A549 (cell line): ENCODE measurements around the gene TUNAR. TPM values are rescaled to one million over a fixed set of nuclear protein-coding genes. Genes with fewer than 3 reads are reported as not detected.

Experiments
- ATAC-seq, 2 experiments: fragments of 200-7000 bp in 1 of 2; fragments of >200 bp in 1 of 2; cut with Nextera tagmentation in 1 of 2; cut with Tn5 transposase in 1 of 2; 3 replicates each; pipeline versions ENCODE4 v1.8.0 to v1.9.1; 2018 to 2020; ENCODE audit warnings: mild to moderate bottlenecking in 1 of 2, moderate library complexity in 1 of 2
- CTCF ChIA-PET: fragments of 300-600 bp; sonication (Branson Sonifier 250); formaldehyde crosslinking; extraction: SDS; loops from one replicate; lab custom pipeline; 2021; ENCODE audit warnings: antibody characterized with exemption, inconsistent platforms; lab: Yijun Ruan, JAX
- POLR2A ChIA-PET: fragments of 350-600 bp; formaldehyde crosslinking; extraction: SDS; loops from one replicate; lab custom pipeline; 2021; ENCODE audit warnings: antibody characterized with exemption, inconsistent platforms; lab: Yijun Ruan, JAX
- DNase-seq, 2 experiments: peaks; one replicate each; pipeline versions ENCODE4 v3.0.0 to v3.0.0-alpha.2; 2011 to 2016; ENCODE audit warnings: low read depth in 1 of 2, low spot score in 1 of 2
- FAIRE-seq: peaks from 2 replicates; lab custom pipeline; 2011; peaks lifted over from hg19 to GRCh38; lab: Jason Lieb, UNC
- H3K27ac ChIP-seq, 2 experiments: fragments of >200 bp; sonication (Bioruptor Twin); formaldehyde crosslinking; 3 replicates each; pipeline ENCODE4 v1.5.1; 2016 to 2017
- H3K4me1 ChIP-seq: fragments of >200 bp; sonication (Bioruptor Twin); formaldehyde crosslinking; 3 replicates; pipeline ENCODE4 v1.6.1; 2016
- H3K4me2 ChIP-seq: fragments of >200 bp; sonication (Bioruptor Twin); formaldehyde crosslinking; 3 replicates; pipeline ENCODE4 v1.6.1; 2016
- H3K4me3 ChIP-seq: fragments of >200 bp; sonication (Bioruptor Twin); formaldehyde crosslinking; 3 replicates; pipeline ENCODE4 v1.5.1; 2016
- H3K9me3 ChIP-seq: fragments of >200 bp; sonication (Bioruptor Twin); formaldehyde crosslinking; 3 replicates; pipeline ENCODE4 v1.6.1; 2016
- BCL3 ChIP-seq: fragments of >200 bp; sonication (Bioruptor Twin); formaldehyde crosslinking; IDR thresholded peaks from 3 replicates; pipeline ENCODE4 v1.6.1; 2016
- CBX2 ChIP-seq: fragments of 200-600 bp; sonication (generic); IDR thresholded peaks from 2 replicates; pipeline ENCODE4 v1.6.1; 2016; ENCODE audit warnings: low read depth, mild to moderate bottlenecking, borderline replicate concordance
- CBX8 ChIP-seq: fragments of 200-600 bp; sonication (generic); IDR thresholded peaks from 2 replicates; pipeline ENCODE4 v1.6.1; 2016
- EHF ChIP-seq: fragments of 250-450 bp; sonication (Bioruptor Pico); IDR thresholded peaks from 2 replicates; pipeline ENCODE4 v1.5.0; 2020; ENCODE audit warnings: mild to moderate bottlenecking
- EHMT2 ChIP-seq: fragments of 200-600 bp; sonication (generic); IDR thresholded peaks from 2 replicates; pipeline ENCODE4 v1.6.1; 2016; ENCODE audit warnings: antibody characterized with exemption, low read depth, mild to moderate bottlenecking, moderate library complexity
- HDAC2 ChIP-seq: fragments of 200-600 bp; sonication (generic); IDR thresholded peaks from 2 replicates; pipeline ENCODE4 v1.6.1; 2016
- HES2 ChIP-seq: fragments of >200 bp; sonication (Bioruptor Twin); formaldehyde crosslinking; IDR thresholded peaks from 2 replicates; pipeline ENCODE4 v1.6.1; 2016
- HOXA7 ChIP-seq: fragments of 250-450 bp; sonication (Bioruptor Pico); IDR thresholded peaks from 2 replicates; pipeline ENCODE4 v1.5.0; 2020; ENCODE audit warnings: mild to moderate bottlenecking, moderate library complexity
- JUNB ChIP-seq: fragments of >200 bp; sonication (Bioruptor Twin); formaldehyde crosslinking; IDR thresholded peaks from 2 replicates; pipeline ENCODE4 v1.6.1; 2016
- KDM1A ChIP-seq: fragments of 200-600 bp; sonication (generic); IDR thresholded peaks from 2 replicates; pipeline ENCODE4 v1.6.1; 2016; ENCODE audit warnings: low read depth, mild to moderate bottlenecking
- MYC ChIP-seq: IDR thresholded peaks from 2 replicates; pipeline ENCODE4 v1.6.1; 2012; ENCODE audit warnings: mild to moderate bottlenecking, inconsistent platforms, low read length, improper control_type of control experiment, borderline replicate concordance
- POLR2A ChIP-seq: IDR thresholded peaks from 2 replicates; pipeline ENCODE4 v1.6.1; 2012; ENCODE audit warnings: mild to moderate bottlenecking, low read length
- POLR2AphosphoS2 ChIP-seq: conservative IDR thresholded peaks from 2 replicates; pipeline ENCODE4 v1.6.1; 2012; ENCODE audit warnings: low read length, improper control_type of control experiment, inconsistent platforms
- RCOR1 ChIP-seq: fragments of 150-350 bp; IDR thresholded peaks from 2 replicates; pipeline ENCODE4 v1.6.1; 2014; ENCODE audit warnings: antibody characterized with exemption, low read length, low read depth
- REST ChIP-seq: fragments of 200-600 bp; sonication (generic); IDR thresholded peaks from 2 replicates; pipeline ENCODE4 v1.6.1; 2016; ENCODE audit warnings: antibody characterized with exemption, mild to moderate bottlenecking, moderate library complexity
- RNF2 ChIP-seq: fragments of 200-600 bp; sonication (generic); IDR thresholded peaks from 2 replicates; pipeline ENCODE4 v1.6.1; 2016; ENCODE audit warnings: low read depth, mild to moderate bottlenecking, antibody characterized with exemption, moderate library complexity, borderline replicate concordance
- USF2 ChIP-seq: fragments of 450-650 bp; IDR thresholded peaks from 2 replicates; pipeline ENCODE4 v1.6.1; 2014; ENCODE audit warnings: antibody characterized with exemption
- ZC3H11A ChIP-seq: fragments of 450-650 bp; IDR thresholded peaks from 2 replicates; pipeline ENCODE4 v1.6.1; 2014; ENCODE audit warnings: antibody characterized with exemption, mild to moderate bottlenecking
- ZFP36 ChIP-seq: fragments of 450-650 bp; IDR thresholded peaks from 2 replicates; pipeline ENCODE4 v1.6.1; 2014; ENCODE audit warnings: borderline replicate concordance; ENCODE audit not compliant: partially characterized antibody
- WGBS: methylation state at CpG from one replicate; pipeline ENCODE4 v1.1.6; 2017; ENCODE audit errors: missing lambda C conversion rate; 5-methylcytosine and 5-hydroxymethylcytosine counted together
- polyA plus RNA-seq, 4 experiments: library from polyadenylated mRNA; depleted of rRNA in 3 of 4; stranded (reverse); fragments of >200 nt; fragmentation: RNase III in 1 of 4; extraction: RNeasy Plus Mini Kit Qiagen cat#74134 plus additional on column Dnase treatment in 1 of 4; gene quantifications; 2 replicates in 3 of 4; 3 replicates in 1 of 4; pipeline ENCODE4 v1.2.3, GENCODE V29; 2011 to 2017
- TF ChIP-seq, protein P1 (sequence below): IDR thresholded peaks from 2 replicates; pipeline ENCODE4 v1.6.1; 2012; ENCODE audit warnings: low read depth, borderline replicate concordance

Gene TUNAR
- polyA plus RNA-seq, 2 of the 4 experiments (the other 2 are of a cell fraction): not detected

DNA sequence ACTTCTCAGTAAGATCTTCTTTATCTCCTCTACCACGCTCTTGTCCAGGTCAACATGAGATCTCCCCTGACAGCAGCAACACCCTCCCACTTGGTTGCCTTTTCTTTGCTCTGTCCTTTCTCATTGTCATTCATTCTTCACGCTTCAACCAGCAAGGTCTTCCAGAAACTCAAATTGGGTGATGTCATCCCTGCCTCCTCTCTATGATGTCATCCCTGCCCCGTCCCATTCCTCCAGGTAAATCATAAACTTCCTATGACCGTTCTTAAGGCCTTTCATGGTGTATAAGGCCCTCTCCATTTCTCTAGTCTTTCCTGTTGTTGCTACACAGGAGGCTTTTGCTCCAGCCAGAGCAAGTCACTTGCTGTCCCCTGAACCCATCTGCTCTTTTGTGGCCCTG, 17.7 kb upstream of the TUNAR start:
- CTCF ChIA-PET: no interaction called here
- no peak for FAIRE-seq

GRCh38 chr14:95862243-95862642, 14.4 kb upstream of the TUNAR start:
- H3K4me2 ChIP-seq: no peak overlapping the region
- no peak overlapping the region for H3K4me3 ChIP-seq
- no peaks in the 10 kb centered on the region for H3K9me3 ChIP-seq
- no peaks in the 10 kb centered on the region for H3K4me1 ChIP-seq
- ChIA-PET CTCF (no interaction called here), POLR2A (no interaction called here)
- H3K27ac ChIP-seq: no peak overlapping the region
- no peak for ATAC-seq
- FAIRE-seq: no peak
- TF ChIP-seq HES2 (no peak), KDM1A (no peak), REST (peak; percentile 80)
- WGBS: 38% methylated on average over 3 of the region's 3 CpGs
- no peak for DNase-seq

More for the DNA sequence above, 17.7 kb upstream of the TUNAR start:
- POLR2A ChIA-PET: no interaction called here
- ATAC-seq: no peak
- TF ChIP-seq USF2 (no peak), CBX8 (no peak), JUNB (no peak), RNF2 (no peak), ZC3H11A (no peak), HDAC2 (no peak), RCOR1 (no peak), EHF (no peak), BCL3 (no peak), ZFP36 (no peak), EHMT2 (no peak)
- TF ChIP-seq, protein P1, sequence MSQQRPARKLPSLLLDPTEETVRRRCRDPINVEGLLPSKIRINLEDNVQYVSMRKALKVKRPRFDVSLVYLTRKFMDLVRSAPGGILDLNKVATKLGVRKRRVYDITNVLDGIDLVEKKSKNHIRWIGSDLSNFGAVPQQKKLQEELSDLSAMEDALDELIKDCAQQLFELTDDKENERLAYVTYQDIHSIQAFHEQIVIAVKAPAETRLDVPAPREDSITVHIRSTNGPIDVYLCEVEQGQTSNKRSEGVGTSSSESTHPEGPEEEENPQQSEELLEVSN: no peak
- H3K9me3 ChIP-seq: no peaks in the 10 kb centered on the region
- no peak overlapping the region for H3K4me2 ChIP-seq
- no peaks in the 10 kb centered on the region for H3K4me1 ChIP-seq
- no peak for DNase-seq
- H3K27ac ChIP-seq: no peak overlapping the region
- 0% methylated on average over 4 of the region's 4 CpGs for WGBS
- no peak overlapping the region for H3K4me3 ChIP-seq

DNA sequence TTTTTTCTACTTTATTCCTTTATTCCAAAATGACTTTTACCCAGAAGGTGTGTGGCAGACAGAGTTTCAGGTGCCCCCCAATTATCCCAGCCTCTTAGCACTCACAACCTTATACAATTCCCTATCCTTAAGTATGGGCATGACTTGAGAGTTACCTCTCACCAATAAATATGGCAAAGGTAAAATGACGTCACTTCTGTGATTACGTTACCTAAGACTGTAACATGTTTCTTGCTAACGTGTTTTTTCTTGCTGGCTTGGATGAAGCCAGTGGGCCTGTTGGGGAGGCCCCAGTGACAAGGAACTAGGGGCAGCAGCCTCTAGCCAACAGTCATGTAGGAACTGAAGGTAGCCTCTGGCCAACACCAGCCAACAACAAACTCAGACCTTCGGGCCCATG, 13.3 kb upstream of the TUNAR start:
- Histone ChIP-seq H3K27ac (no peak overlapping the region), H3K4me1 (no peaks in the 10 kb centered on the region), H3K4me2 (no peak overlapping the region), H3K9me3 (no peaks in the 10 kb centered on the region; the same call in 2 of the 3 replicates), H3K4me3 (no peak overlapping the region)
- ATAC-seq (no peak), DNase-seq (no peak), FAIRE-seq (no peak)
- 11% methylated on average over 4 of the region's 4 CpGs for WGBS
- CTCF ChIA-PET: no interaction called here
- TF ChIP-seq HOXA7 (CRISPR knock-in tag): no peak
- no peak for TF ChIP-seq CBX2
- TF ChIP-seq POLR2A: no peak
- no peak for TF ChIP-seq EHMT2
- no peak for TF ChIP-seq POLR2AphosphoS2
- TF ChIP-seq JUNB: no peak
- TF ChIP-seq MYC: no peak
- POLR2A ChIA-PET: no interaction called here
